SU-DHL-6 (cell line): Measurements from ENCODE around the gene DUS1L.

Experiments
- EZH2phosphoT487 ChIP-seq: fragments of 200-600 bp; sonication (generic), shearing (Covaris generic); conservative IDR thresholded peaks from 2 replicates; pipeline ENCODE4 v1.6.1; 2018; ENCODE audit warnings: mild to moderate bottlenecking, antibody characterized with exemption, low read length, moderate library complexity, mixed read lengths
- TF ChIP-seq, protein P1 (sequence below): fragments of 200-600 bp; sonication (generic); IDR thresholded peaks from one replicate; pipeline ENCODE4 v1.5.1; 2017; ENCODE audit warnings: antibody characterized with exemption, mild to moderate bottlenecking, low read length, moderate library complexity; ENCODE audit not compliant: insufficient read depth, poor library complexity, severe bottlenecking

DNA sequence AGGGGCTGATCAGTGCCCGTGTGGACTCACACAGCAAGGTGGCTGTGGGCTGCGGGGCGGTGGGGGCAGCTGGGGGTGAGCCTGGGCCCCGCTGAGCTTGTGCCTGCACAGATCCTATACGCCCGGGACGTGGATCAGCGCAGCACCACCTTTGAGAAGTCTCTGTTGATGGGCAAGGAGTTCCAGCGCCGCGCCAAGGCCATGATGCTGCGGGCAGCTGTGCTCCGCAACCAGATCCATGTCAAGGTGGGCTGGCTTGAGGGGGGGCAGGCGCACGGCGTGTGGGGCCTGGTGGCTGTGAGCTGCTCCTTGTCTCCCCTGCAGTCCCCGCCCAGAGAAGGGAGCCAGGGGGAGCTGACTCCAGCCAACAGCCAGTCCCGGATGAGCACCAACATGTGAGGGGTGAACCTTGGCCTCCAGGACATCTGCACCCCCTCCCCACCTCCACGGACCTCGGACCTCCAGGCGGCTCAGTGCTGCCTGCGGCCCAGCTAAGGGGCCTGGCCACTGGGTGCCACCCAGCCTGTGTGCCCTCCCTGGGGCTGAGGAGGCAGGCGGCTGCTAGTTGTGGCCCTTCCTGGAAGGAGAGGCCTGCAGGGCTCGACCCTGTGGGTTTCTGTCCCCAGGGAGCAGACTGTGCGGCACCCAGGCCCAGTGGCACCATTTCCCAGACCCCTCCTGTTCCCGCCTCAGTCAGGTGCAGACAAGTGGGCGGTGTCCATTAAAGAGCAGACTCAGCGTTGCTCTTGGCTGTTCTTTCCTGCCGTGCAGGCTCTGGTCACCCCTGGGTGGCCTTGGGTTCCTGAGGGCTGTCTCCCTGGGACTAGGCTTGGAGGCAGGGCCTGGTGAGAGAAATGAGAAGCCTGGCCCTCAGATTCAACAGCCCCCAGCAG lies 8.6 kb downstream of the DUS1L start:
- TF ChIP-seq, protein P1, sequence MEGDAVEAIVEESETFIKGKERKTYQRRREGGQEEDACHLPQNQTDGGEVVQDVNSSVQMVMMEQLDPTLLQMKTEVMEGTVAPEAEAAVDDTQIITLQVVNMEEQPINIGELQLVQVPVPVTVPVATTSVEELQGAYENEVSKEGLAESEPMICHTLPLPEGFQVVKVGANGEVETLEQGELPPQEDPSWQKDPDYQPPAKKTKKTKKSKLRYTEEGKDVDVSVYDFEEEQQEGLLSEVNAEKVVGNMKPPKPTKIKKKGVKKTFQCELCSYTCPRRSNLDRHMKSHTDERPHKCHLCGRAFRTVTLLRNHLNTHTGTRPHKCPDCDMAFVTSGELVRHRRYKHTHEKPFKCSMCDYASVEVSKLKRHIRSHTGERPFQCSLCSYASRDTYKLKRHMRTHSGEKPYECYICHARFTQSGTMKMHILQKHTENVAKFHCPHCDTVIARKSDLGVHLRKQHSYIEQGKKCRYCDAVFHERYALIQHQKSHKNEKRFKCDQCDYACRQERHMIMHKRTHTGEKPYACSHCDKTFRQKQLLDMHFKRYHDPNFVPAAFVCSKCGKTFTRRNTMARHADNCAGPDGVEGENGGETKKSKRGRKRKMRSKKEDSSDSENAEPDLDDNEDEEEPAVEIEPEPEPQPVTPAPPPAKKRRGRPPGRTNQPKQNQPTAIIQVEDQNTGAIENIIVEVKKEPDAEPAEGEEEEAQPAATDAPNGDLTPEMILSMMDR = no peak
- no peak for TF ChIP-seq EZH2phosphoT487
